ENCODE data around the gene TADA2A.

The TADA2A gene

DNA sequence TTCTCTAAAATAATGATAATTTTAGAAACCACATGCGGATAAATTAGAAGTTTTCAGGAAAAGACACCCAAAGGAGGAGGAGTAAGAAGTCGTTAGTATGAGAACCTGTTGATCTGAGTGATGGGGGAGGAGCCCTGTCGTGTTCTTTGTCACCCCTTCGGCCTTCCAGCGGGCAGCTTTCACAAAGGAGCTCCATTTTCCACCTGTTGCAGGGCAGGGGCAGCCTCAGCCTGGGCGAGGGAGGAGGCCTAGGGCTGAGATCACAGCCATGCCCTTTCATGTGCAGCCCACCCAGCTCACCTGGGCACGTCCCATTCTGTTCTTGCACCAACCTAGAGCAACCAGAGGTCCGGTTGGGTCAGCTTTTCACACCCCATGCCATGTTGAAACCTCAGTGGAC, 88.3 kb downstream of the TADA2A start:
- no peaks in the 10 kb centered on the region for H3F3A ChIP-seq (ENCODE audit: insufficient read depth, low read length)
- no peaks in the 10 kb centered on the region for H3K9me2 ChIP-seq (ENCODE audit: low read depth, low read length)
- H3K27ac ChIP-seq (ENCODE audit: low read depth, low read length, poor library complexity, severe bottlenecking): no peak overlapping the region
- H3K4me1 ChIP-seq (ENCODE audit: insufficient read depth, low read length, severe bottlenecking): peaks cover 37% of the 10 kb centered on the region
- H3K79me2 ChIP-seq (ENCODE audit: insufficient read depth, low read length): peaks cover 17% of the 10 kb centered on the region
- H3K4me3 ChIP-seq (ENCODE audit: low read depth, low read length, poor library complexity, severe bottlenecking): no peak overlapping the region
- no peaks in the 10 kb centered on the region for H3K27me3 ChIP-seq (ENCODE audit: insufficient read depth, low read length)
- H4K20me1 ChIP-seq (ENCODE audit: insufficient read depth, low read length): no peaks in the 10 kb centered on the region
- H3K9me3 ChIP-seq (ENCODE audit: low read length): no peaks in the 10 kb centered on the region
- no peak overlapping the region for H3K4me2 ChIP-seq (ENCODE audit: low read length)
- H3K36me3 ChIP-seq (ENCODE audit: insufficient read depth, low read length): no peaks in the 10 kb centered on the region
- H3K9ac ChIP-seq (ENCODE audit: low read length): no peak overlapping the region
- H2AFZ ChIP-seq (ENCODE audit: low read length): no peak overlapping the region
- TF ChIP-seq, protein P1, sequence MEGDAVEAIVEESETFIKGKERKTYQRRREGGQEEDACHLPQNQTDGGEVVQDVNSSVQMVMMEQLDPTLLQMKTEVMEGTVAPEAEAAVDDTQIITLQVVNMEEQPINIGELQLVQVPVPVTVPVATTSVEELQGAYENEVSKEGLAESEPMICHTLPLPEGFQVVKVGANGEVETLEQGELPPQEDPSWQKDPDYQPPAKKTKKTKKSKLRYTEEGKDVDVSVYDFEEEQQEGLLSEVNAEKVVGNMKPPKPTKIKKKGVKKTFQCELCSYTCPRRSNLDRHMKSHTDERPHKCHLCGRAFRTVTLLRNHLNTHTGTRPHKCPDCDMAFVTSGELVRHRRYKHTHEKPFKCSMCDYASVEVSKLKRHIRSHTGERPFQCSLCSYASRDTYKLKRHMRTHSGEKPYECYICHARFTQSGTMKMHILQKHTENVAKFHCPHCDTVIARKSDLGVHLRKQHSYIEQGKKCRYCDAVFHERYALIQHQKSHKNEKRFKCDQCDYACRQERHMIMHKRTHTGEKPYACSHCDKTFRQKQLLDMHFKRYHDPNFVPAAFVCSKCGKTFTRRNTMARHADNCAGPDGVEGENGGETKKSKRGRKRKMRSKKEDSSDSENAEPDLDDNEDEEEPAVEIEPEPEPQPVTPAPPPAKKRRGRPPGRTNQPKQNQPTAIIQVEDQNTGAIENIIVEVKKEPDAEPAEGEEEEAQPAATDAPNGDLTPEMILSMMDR (IDR thresholded peaks at IDR 0.05; ENCODE audit: low read length): no peak
- TF ChIP-seq EZH2 (IDR thresholded peaks at IDR 0.05; ENCODE audit: borderline replicate concordance, low read length): no peak

DNA sequence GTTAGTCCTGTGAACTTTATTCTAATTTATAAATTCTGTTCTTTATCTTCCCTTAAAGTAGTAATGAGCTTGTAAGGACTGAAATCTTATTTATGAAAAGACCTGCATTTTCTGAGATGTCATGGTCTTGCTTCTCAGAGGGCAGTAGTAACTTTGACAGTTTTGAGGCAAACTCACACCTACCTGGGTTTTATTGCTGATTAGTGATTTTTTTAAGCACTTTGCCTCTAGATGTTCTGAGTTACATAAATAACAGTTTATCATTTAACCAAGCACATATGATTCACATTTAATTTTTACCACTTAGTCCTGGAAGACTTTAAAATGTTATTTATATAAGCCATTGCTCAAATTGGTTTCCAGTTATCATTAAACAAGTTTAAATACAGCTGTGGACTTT, 93.7 kb downstream of the TADA2A start:
- no peak overlapping the region for H2AFZ ChIP-seq (ENCODE audit: low read length)

DNA sequence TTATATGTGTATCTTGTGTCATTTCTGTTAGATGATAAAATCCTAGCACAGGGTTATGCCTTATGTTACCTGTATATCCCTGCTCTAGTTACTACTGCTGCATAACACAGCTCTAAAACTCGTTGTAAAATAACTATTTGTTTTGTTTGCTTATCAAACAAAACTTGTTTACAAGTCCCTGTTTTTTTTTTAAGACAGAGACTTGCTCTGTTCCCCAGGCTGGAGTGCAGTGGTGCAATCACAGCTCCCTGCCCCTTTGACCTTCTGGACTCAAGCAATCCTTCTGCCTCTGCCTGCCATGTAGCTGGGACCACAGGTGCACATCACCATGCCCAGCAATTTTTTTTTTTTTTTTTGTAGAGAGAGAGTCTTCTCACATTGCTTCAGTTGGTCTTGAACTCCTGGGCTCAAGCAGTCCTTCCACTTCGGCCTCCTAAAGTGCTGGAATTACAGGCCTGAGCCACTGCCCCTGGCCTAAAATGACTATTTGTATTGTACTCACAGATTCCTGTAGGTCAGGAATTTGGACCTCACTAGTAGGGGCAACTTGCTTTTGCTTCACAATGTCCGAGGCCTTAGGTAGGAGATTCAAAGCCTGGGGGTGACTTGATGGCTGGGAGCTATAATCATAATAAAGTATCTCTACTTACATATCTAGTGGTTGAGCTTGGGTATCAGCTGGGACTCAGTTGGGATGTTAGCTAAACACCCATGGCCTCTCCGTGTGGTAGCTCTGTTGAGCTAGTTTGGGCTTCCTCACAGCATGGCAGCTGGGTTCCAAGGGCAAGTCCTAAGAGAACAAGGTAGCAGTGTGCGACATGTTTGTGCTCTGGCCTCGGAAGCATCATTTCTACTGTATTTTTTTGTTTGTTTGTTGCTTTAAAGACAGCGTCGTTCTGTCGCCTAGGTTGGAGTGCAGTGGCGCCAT, 95.6 kb downstream of the TADA2A start:
- no peaks in the 10 kb centered on the region for H4K20me1 ChIP-seq (ENCODE audit: insufficient read depth, low read length)
- H3K36me3 ChIP-seq (ENCODE audit: insufficient read depth, low read length): no peaks in the 10 kb centered on the region
- H3K9me2 ChIP-seq (ENCODE audit: low read depth, low read length): no peaks in the 10 kb centered on the region
- no peaks in the 10 kb centered on the region for H3F3A ChIP-seq (ENCODE audit: insufficient read depth, low read length)
- TF ChIP-seq, protein P1 (IDR thresholded peaks at IDR 0.05; ENCODE audit: low read length): no peak
- TF ChIP-seq EZH2 (IDR thresholded peaks at IDR 0.05; ENCODE audit: borderline replicate concordance, low read length): no peak
- H3K27me3 ChIP-seq (ENCODE audit: insufficient read depth, low read length): no peaks in the 10 kb centered on the region
- H3K4me3 ChIP-seq (ENCODE audit: low read depth, low read length, poor library complexity, severe bottlenecking): no peak overlapping the region
- no peak overlapping the region for H2AFZ ChIP-seq (ENCODE audit: low read length)
- H3K4me1 ChIP-seq (ENCODE audit: insufficient read depth, low read length, severe bottlenecking): no peaks in the 10 kb centered on the region
- no peak overlapping the region for H3K9ac ChIP-seq (ENCODE audit: low read length)
- no peaks in the 10 kb centered on the region for H3K79me2 ChIP-seq (ENCODE audit: insufficient read depth, low read length)
- no peaks in the 10 kb centered on the region for H3K9me3 ChIP-seq (ENCODE audit: low read length)
- no peak overlapping the region for H3K4me2 ChIP-seq (ENCODE audit: low read length)
- no peak overlapping the region for H3K27ac ChIP-seq (ENCODE audit: low read depth, low read length, poor library complexity, severe bottlenecking)

More for the DNA sequence above, 93.7 kb downstream of the TADA2A start:
- Histone ChIP-seq H3K9ac (ENCODE audit: low read length) (no peak overlapping the region), H3K4me2 (ENCODE audit: low read length) (no peak overlapping the region), H3K4me1 (ENCODE audit: insufficient read depth, low read length, severe bottlenecking) (no peaks in the 10 kb centered on the region), H3K27me3 (ENCODE audit: insufficient read depth, low read length) (no peaks in the 10 kb centered on the region), H4K20me1 (ENCODE audit: insufficient read depth, low read length) (no peaks in the 10 kb centered on the region), H3K9me3 (ENCODE audit: low read length) (no peaks in the 10 kb centered on the region), H3K9me2 (ENCODE audit: low read depth, low read length) (no peaks in the 10 kb centered on the region), H3K36me3 (ENCODE audit: insufficient read depth, low read length) (no peaks in the 10 kb centered on the region), H3F3A (ENCODE audit: insufficient read depth, low read length) (no peaks in the 10 kb centered on the region), H3K27ac (ENCODE audit: low read depth, low read length, poor library complexity, severe bottlenecking) (no peak overlapping the region), H3K4me3 (ENCODE audit: low read depth, low read length, poor library complexity, severe bottlenecking) (no peak overlapping the region), H3K79me2 (ENCODE audit: insufficient read depth, low read length) (0 out of 2 replicates have a peak, but pooled peaks cover under 1% of the 10 kb centered on the region)
- TF ChIP-seq, protein P1 (IDR thresholded peaks at IDR 0.05; ENCODE audit: low read length): no peak
- TF ChIP-seq EZH2 (IDR thresholded peaks at IDR 0.05; ENCODE audit: borderline replicate concordance, low read length): no peak

All from OCI-LY1 (cell line).